Measurements from ENCODE around the gene GPR42. TPM values are rescaled to one million over a fixed set of nuclear protein-coding genes. Genes with fewer than 3 reads are reported as not detected.
A peak's percentile ranks its signal among the peaks of the same experiment; 100 is the strongest.

GPR42 gene
- total RNA-seq, 4 donors from 2014 or later: not detected

DNA sequence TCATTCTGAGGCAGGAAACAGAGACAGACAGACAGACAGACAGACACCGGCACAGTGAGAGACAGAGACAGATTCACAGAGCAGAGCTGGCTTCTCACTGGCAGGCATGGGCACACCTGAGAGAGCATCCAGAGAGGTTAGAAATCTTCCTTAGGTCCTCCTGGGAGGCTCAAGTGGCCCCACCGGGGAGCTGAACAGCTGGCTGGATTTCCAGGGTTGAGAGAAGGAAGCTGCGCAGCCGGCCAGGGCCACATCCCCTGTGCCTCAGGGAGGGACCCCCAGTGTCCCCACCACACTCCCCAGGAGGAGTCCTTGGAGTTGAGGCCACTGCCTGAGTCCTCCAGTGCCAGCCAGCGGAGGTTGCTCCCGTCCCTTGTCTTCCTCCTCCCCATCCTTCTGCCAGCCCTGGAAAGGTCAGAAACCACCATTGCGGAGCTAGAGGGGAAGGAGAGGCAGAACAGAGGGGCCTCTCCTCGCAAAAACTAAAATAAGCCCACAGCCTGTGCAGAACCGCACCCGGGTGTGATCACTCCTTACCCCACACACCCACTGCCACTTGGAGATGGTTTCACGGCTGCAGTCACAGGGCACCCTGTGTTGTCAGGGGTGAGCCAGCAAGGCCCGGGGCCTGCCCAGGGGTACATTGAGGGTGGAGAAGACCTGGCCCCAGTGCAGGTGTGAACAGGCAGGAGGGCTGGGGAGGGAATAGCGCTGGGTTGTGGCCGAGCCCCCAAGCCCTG is 8.4 kb upstream of the GPR42 start:
- 55% methylated on average over 8 of the region's 14 CpGs for WGBS
- no peak overlapping the region for H3K4me3 ChIP-seq
- DNase-seq (ENCODE audit: low spot score in 2 of 2): peak in 1 of 2 donors; percentile 53
- no peaks in the 10 kb centered on the region for H3K9me3 ChIP-seq
- H3K27ac ChIP-seq: no peak overlapping the region
- H3K4me1 ChIP-seq: peaks cover 9% of the 10 kb centered on the region
- no peaks in the 10 kb centered on the region for H3K36me3 ChIP-seq
- H3K27me3 ChIP-seq: peaks cover 8% of the 10 kb centered on the region
- no peak for TF ChIP-seq EP300 (IDR thresholded peaks at IDR 0.05)
- no peak for TF ChIP-seq POLR2A (IDR thresholded peaks at IDR 0.05)
- TF ChIP-seq, protein P1, sequence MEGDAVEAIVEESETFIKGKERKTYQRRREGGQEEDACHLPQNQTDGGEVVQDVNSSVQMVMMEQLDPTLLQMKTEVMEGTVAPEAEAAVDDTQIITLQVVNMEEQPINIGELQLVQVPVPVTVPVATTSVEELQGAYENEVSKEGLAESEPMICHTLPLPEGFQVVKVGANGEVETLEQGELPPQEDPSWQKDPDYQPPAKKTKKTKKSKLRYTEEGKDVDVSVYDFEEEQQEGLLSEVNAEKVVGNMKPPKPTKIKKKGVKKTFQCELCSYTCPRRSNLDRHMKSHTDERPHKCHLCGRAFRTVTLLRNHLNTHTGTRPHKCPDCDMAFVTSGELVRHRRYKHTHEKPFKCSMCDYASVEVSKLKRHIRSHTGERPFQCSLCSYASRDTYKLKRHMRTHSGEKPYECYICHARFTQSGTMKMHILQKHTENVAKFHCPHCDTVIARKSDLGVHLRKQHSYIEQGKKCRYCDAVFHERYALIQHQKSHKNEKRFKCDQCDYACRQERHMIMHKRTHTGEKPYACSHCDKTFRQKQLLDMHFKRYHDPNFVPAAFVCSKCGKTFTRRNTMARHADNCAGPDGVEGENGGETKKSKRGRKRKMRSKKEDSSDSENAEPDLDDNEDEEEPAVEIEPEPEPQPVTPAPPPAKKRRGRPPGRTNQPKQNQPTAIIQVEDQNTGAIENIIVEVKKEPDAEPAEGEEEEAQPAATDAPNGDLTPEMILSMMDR (IDR thresholded peaks at IDR 0.05): no peak
- no peak for TF ChIP-seq POLR2AphosphoS5 (IDR thresholded peaks at IDR 0.05)

DNA sequence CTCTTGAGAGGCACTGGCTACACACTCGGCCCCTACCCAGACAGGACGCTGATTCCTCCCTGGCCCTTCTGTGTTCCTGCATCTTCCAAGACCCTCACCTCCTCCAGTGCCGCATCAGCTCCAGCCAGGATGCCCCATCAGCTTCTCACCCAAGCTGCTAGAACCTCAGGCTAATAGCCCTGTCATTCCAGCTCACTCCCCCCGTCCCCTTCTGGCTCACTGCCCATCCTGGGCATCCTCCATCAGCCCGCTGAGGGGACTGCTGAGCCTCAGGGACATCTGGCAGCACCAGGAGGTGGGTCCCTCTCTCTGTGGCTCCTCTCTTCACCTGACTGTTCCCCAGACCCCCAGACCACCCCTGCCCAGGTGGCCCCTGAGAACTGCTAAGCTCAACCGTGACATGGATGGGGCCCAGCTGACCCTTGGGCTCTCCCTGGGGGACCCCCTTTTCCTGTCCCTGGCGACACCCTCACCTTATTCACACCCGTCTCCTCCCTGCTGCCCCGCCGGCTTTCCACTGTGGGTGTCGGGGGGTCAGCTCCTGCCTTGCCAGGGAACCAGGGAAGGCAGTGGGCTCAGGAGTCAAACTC is 7.8 kb upstream of the GPR42 start:
- TF ChIP-seq, protein P1 (IDR thresholded peaks at IDR 0.05): no peak
- no peak for TF ChIP-seq POLR2AphosphoS5 (IDR thresholded peaks at IDR 0.05)
- TF ChIP-seq POLR2A (IDR thresholded peaks at IDR 0.05): no peak
- TF ChIP-seq EP300 (IDR thresholded peaks at IDR 0.05): no peak
- H3K27me3 ChIP-seq: peaks cover 3% of the 10 kb centered on the region
- no peaks in the 10 kb centered on the region for H3K36me3 ChIP-seq
- 68% methylated on average over 8 of the region's 11 CpGs for WGBS
- H3K9me3 ChIP-seq: no peaks in the 10 kb centered on the region
- H3K27ac ChIP-seq: no peak overlapping the region
- H3K4me3 ChIP-seq: no peak overlapping the region
- peak in 1 of 2 donors; percentile 64 for DNase-seq (ENCODE audit: low spot score in 2 of 2)
- H3K4me1 ChIP-seq: peaks cover 3% of the 10 kb centered on the region

DNA sequence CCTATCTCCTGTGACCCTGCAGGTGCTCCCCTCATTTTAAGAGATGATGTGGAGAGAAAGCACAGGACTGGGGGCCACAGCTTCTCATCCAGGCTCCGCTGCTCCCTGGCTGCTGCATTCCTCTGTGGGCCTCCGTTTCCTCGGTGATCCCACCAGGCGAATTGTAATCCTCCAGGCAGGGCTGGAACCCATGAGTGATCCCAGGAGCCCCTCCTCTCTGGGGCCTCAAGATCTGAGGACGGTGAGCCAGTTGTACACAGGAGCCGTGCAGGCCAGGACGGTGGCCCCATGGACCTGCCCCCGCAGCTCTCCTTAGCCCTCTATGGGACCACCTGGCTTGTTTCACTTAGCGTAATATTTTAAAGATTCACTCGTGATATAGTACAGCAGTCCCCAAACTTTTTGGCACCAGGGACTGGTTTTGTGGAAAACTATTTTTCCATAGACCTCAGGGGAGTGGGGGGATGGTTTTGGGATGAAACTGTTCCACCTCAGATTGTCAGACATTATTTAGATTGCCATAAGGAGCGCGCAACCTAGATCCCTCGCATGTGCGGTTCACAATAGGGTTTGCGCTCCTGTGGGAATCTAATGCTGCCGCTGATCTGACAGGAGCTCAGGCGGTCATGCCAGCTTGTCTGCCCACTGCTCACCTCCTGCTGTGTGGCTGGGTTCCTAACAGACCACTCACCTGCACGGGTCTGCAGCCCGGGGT is 7.0 kb upstream of the GPR42 start:
- Histone ChIP-seq H3K36me3 (no peaks in the 10 kb centered on the region), H3K9me3 (no peaks in the 10 kb centered on the region), H3K27me3 (no peaks in the 10 kb centered on the region), H3K4me1 (no peaks in the 10 kb centered on the region), H3K4me3 (no peak overlapping the region), H3K27ac (no peak overlapping the region)
- 83% methylated on average over 19 of the region's 19 CpGs for WGBS
- peak in 1 of 2 donors; percentile 60 for DNase-seq (ENCODE audit: low spot score in 2 of 2)
- TF ChIP-seq EP300 (IDR thresholded peaks at IDR 0.05): no peak
- TF ChIP-seq, protein P1 (IDR thresholded peaks at IDR 0.05): no peak
- TF ChIP-seq POLR2AphosphoS5 (IDR thresholded peaks at IDR 0.05): no peak

DNA sequence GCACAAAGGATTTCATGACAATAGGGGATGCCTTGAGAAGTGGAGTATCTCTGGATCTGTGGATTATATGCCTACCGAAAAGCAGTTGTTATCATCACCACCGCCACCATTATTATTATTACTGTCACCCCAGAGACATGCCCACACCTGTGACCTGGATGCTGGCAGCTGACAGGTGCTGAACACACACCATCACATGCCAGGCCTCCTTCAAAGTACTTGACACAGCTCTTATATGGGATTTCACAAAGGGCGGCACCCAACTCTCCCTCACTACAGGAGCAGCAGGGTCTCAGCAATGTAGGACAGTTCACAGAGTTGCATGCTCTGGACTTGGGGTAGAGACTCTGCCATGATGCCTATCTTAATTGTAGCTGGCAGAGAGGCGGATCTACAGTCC is 5.6 kb upstream of the GPR42 start:
- Histone ChIP-seq H3K9me3 (no peaks in the 10 kb centered on the region), H3K4me3 (no peak overlapping the region), H3K27me3 (no peaks in the 10 kb centered on the region), H3K36me3 (no peaks in the 10 kb centered on the region), H3K4me1 (no peaks in the 10 kb centered on the region), H3K27ac (no peak overlapping the region)
- TF ChIP-seq POLR2A (IDR thresholded peaks at IDR 0.05): no peak
- no peak for TF ChIP-seq EP300 (IDR thresholded peaks at IDR 0.05)
- TF ChIP-seq, protein P1 (IDR thresholded peaks at IDR 0.05): no peak
- TF ChIP-seq POLR2AphosphoS5 (IDR thresholded peaks at IDR 0.05): no peak
- peak in 1 of 2 donors; percentile 8 for DNase-seq (ENCODE audit: low spot score in 2 of 2)
- WGBS: 85% methylated on average over 4 of the region's 4 CpGs

DNA sequence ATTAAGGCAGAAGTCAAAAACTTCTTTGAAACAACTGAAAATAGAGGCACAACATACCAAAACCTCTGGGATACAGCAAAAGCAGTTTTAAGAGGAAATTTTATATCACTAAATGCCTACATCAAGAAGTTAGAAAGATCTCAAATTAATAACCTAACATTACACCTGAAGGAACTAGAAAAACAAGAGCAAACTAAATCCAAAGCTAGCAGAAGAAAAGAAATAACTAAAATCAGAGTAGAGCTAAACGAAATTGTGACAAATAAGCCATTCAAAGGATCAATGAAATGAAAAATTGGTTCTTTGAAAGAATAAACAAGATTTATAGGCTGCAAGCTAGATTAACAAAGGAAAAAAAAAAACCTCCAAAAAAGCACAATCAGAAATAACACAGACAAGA is 2.5 kb upstream of the GPR42 start:
- DNase-seq (ENCODE audit: low spot score in 2 of 2): no peak
- H3K36me3 ChIP-seq: no peaks in the 10 kb centered on the region
- H3K27ac ChIP-seq: no peak overlapping the region
- no peaks in the 10 kb centered on the region for H3K4me1 ChIP-seq
- TF ChIP-seq POLR2A (IDR thresholded peaks at IDR 0.05) (no peak), EP300 (IDR thresholded peaks at IDR 0.05) (no peak), POLR2AphosphoS5 (IDR thresholded peaks at IDR 0.05) (no peak)
- TF ChIP-seq, protein P1 (IDR thresholded peaks at IDR 0.05): no peak
- no peaks in the 10 kb centered on the region for H3K27me3 ChIP-seq
- 47% methylated on average over 1 of the region's 1 CpG for WGBS
- H3K9me3 ChIP-seq: no peaks in the 10 kb centered on the region
- no peak overlapping the region for H3K4me3 ChIP-seq

All from suprapubic skin (tissue), 4 donors.